HG02970 (cell line): ENCODE measurements around the gene RAB22A.

Experiments
- ATAC-seq: cut with Tn5 transposase; IDR thresholded peaks from one replicate; pipeline ENCODE4 v1.9.1; 2021; ENCODE audit warnings: mild to moderate bottlenecking, moderate library complexity, moderate number of reproducible peaks; ENCODE audit not compliant: unreplicated experiment, low FRiP score

RAB22A gene

GRCh38 chr20:58381627-58382026 is 72.1 kb downstream of the RAB22A start:
- no peak for ATAC-seq

- no peak for ATAC-seq
These were observed 72.6 kb downstream of the RAB22A start for GRCh38 chr20:58382096-58382495.

- ATAC-seq = no peak
These were observed 75.3 kb downstream of the RAB22A start for GRCh38 chr20:58384821-58385220.

GRCh38 chr20:58388028-58388601 is 78.6 kb downstream of the RAB22A start:
- no peak for ATAC-seq

GRCh38 chr20:58388882-58389323 is 79.4 kb downstream of the RAB22A start, which contains the start of gene VAPB:
TSS of gene VAPB (plus strand) at chr20:58389229. CDS start at chr20:58389460, 231 bp downstream.
- ATAC-seq = peak; percentile 98

- peak; percentile 21 for ATAC-seq
These were observed 79.9 kb downstream of the RAB22A start for GRCh38 chr20:58389324-58389967.

GRCh38 chr20:58389968-58390658 is 80.6 kb downstream of the RAB22A start:
- ATAC-seq = no peak

GRCh38 chr20:58390659-58391035 is 81.1 kb downstream of the RAB22A start:
- no peak for ATAC-seq

GRCh38 chr20:58392286-58392685 is 82.8 kb downstream of the RAB22A start:
- no peak for ATAC-seq

GRCh38 chr20:58393299-58393698 is 83.8 kb downstream of the RAB22A start:
- ATAC-seq = no peak

- ATAC-seq = no peak
These were observed 85.3 kb downstream of the RAB22A start for GRCh38 chr20:58394801-58395200.

GRCh38 chr20:58395604-58396003 is 86.1 kb downstream of the RAB22A start:
- ATAC-seq = no peak

GRCh38 chr20:58397429-58397828 is 87.9 kb downstream of the RAB22A start:
- no peak for ATAC-seq

GRCh38 chr20:58398254-58398653 is 88.7 kb downstream of the RAB22A start:
- ATAC-seq = no peak

GRCh38 chr20:58399926-58400325 is 90.4 kb downstream of the RAB22A start:
- no peak for ATAC-seq

GRCh38 chr20:58401162-58401561 is 91.6 kb downstream of the RAB22A start:
- no peak for ATAC-seq

- ATAC-seq = no peak
These were observed 92.8 kb downstream of the RAB22A start for GRCh38 chr20:58402305-58402704.

- ATAC-seq = peak; percentile 57
These were observed 93.3 kb downstream of the RAB22A start for GRCh38 chr20:58402827-58403226.

- ATAC-seq = peak; percentile 27
These were observed 93.8 kb downstream of the RAB22A start for GRCh38 chr20:58403272-58403671.

GRCh38 chr20:58405504-58406291 is 96.2 kb downstream of the RAB22A start:
- ATAC-seq = no peak
